SK-N-MC (cell line): ENCODE results near the gene MRFAP1L1.

Experiments used
- EZH2 ChIP-seq: fragments of 200-600 bp; sonication (generic); IDR thresholded peaks from one replicate; pipeline ENCODE4 v1.6.1; 2017; ENCODE audit warnings: antibody characterized with exemption
- FOXP2 ChIP-seq: optimal IDR thresholded peaks from 2 replicates; pipeline ENCODE3; 2011; ENCODE audit warnings: mild to moderate bottlenecking, moderate library complexity; ENCODE audit not compliant: insufficient read depth; ENCODE audit errors: extremely low read length, control extremely low read depth
- POLR2AphosphoS5 ChIP-seq: IDR thresholded peaks from 2 replicates; pipeline ENCODE4 v1.6.1; 2012; ENCODE audit warnings: mild to moderate bottlenecking, low read depth, low read length, borderline replicate concordance

DNA sequence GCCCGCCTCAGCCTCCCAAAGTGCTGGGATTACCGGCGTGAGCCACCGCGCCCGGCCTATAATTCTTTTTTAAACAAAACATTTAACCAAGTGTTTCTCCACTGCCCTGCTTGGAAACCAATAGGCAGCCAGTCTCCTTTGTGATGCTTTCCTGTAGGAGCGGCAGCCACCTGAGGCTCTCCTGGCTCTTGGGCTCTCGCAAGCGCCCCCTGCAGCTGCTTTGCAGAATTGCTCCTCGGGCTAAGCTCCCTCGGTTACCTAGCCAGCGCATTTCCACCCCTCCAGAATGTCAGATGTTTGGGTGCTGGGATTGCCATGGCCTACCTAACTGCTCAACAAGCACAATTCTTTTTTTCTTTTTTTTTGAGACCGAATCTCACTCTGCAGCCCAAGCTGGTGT lies 8.3 kb downstream of the MRFAP1L1 start:
- TF ChIP-seq FOXP2 (no peak), EZH2 (no peak), POLR2AphosphoS5 (no peak)
